ENCODE data around the gene NPAS3.

Gene NPAS3

GRCh38 chr14:33584697-33585096 is 646.0 kb downstream of the NPAS3 start:
- no peak for TF ChIP-seq GATA3 (IDR thresholded peaks at IDR 0.05; ENCODE audit: low read depth, low read length)
- TF ChIP-seq GATA2 (IDR thresholded peaks at IDR 0.05; ENCODE audit: low read depth, low read length) = no peak

- TF ChIP-seq GATA3 (IDR thresholded peaks at IDR 0.05; ENCODE audit: low read depth, low read length) = no peak
- no peak for TF ChIP-seq GATA2 (IDR thresholded peaks at IDR 0.05; ENCODE audit: low read depth, low read length)
Observed at GRCh38 chr14:33586806-33587205, 648.1 kb downstream of the NPAS3 start.

- no peak for TF ChIP-seq GATA2 (IDR thresholded peaks at IDR 0.05; ENCODE audit: low read depth, low read length)
- TF ChIP-seq GATA3 (IDR thresholded peaks at IDR 0.05; ENCODE audit: low read depth, low read length) = no peak
Observed at GRCh38 chr14:33587791-33588190, 649.1 kb downstream of the NPAS3 start.

GRCh38 chr14:33588771-33589170 is 650.1 kb downstream of the NPAS3 start:
- TF ChIP-seq GATA2 (IDR thresholded peaks at IDR 0.05; ENCODE audit: low read depth, low read length) = no peak
- no peak for TF ChIP-seq GATA3 (IDR thresholded peaks at IDR 0.05; ENCODE audit: low read depth, low read length)

- no peak for TF ChIP-seq GATA2 (IDR thresholded peaks at IDR 0.05; ENCODE audit: low read depth, low read length)
- no peak for TF ChIP-seq GATA3 (IDR thresholded peaks at IDR 0.05; ENCODE audit: low read depth, low read length)
Observed at GRCh38 chr14:33589334-33589733, 650.7 kb downstream of the NPAS3 start.

- TF ChIP-seq GATA3 (IDR thresholded peaks at IDR 0.05; ENCODE audit: low read depth, low read length) (no peak), GATA2 (IDR thresholded peaks at IDR 0.05; ENCODE audit: low read depth, low read length) (no peak)
Observed at GRCh38 chr14:33590891-33591630, 652.4 kb downstream of the NPAS3 start.

GRCh38 chr14:33592297-33592696 is 653.6 kb downstream of the NPAS3 start:
- TF ChIP-seq GATA3 (IDR thresholded peaks at IDR 0.05; ENCODE audit: low read depth, low read length) = no peak
- no peak for TF ChIP-seq GATA2 (IDR thresholded peaks at IDR 0.05; ENCODE audit: low read depth, low read length)

- TF ChIP-seq GATA2 (IDR thresholded peaks at IDR 0.05; ENCODE audit: low read depth, low read length) (peak; percentile 34; the same call in 1 of the 2 replicates), GATA3 (IDR thresholded peaks at IDR 0.05; ENCODE audit: low read depth, low read length) (no peak)
Observed at GRCh38 chr14:33596211-33597080, 657.8 kb downstream of the NPAS3 start.

GRCh38 chr14:33598582-33598981 is 659.9 kb downstream of the NPAS3 start:
- TF ChIP-seq GATA2 (IDR thresholded peaks at IDR 0.05; ENCODE audit: low read depth, low read length) (no peak), GATA3 (IDR thresholded peaks at IDR 0.05; ENCODE audit: low read depth, low read length) (peak; percentile 31; the same call in 1 of the 2 replicates)

GRCh38 chr14:33602396-33602795 is 663.7 kb downstream of the NPAS3 start:
- no peak for TF ChIP-seq GATA3 (IDR thresholded peaks at IDR 0.05; ENCODE audit: low read depth, low read length)
- TF ChIP-seq GATA2 (IDR thresholded peaks at IDR 0.05; ENCODE audit: low read depth, low read length) = no peak

- TF ChIP-seq GATA3 (IDR thresholded peaks at IDR 0.05; ENCODE audit: low read depth, low read length) = no peak
Observed at GRCh38 chr14:33606591-33606990, 667.9 kb downstream of the NPAS3 start.

- TF ChIP-seq GATA2 (IDR thresholded peaks at IDR 0.05; ENCODE audit: low read depth, low read length) (no peak), GATA3 (IDR thresholded peaks at IDR 0.05; ENCODE audit: low read depth, low read length) (no peak)
Observed at GRCh38 chr14:33609582-33609981, 670.9 kb downstream of the NPAS3 start.

GRCh38 chr14:33610121-33610520 is 671.4 kb downstream of the NPAS3 start:
- TF ChIP-seq GATA2 (IDR thresholded peaks at IDR 0.05; ENCODE audit: low read depth, low read length) (peak; percentile 59), GATA3 (IDR thresholded peaks at IDR 0.05; ENCODE audit: low read depth, low read length) (peak; percentile 62; the same call in 1 of the 2 replicates)

- TF ChIP-seq GATA2 (IDR thresholded peaks at IDR 0.05; ENCODE audit: low read depth, low read length) = no peak
- no peak for TF ChIP-seq GATA3 (IDR thresholded peaks at IDR 0.05; ENCODE audit: low read depth, low read length)
Observed at GRCh38 chr14:33611405-33612196, 672.9 kb downstream of the NPAS3 start.
